HG03095 (cell line): Measurements from ENCODE around the gene DGKH.

Experiments
- ATAC-seq: cut with Tn5 transposase; IDR thresholded peaks from one replicate; pipeline ENCODE4 v1.9.1; 2021; ENCODE audit warnings: moderate library complexity; ENCODE audit not compliant: unreplicated experiment

The DGKH gene

DNA sequence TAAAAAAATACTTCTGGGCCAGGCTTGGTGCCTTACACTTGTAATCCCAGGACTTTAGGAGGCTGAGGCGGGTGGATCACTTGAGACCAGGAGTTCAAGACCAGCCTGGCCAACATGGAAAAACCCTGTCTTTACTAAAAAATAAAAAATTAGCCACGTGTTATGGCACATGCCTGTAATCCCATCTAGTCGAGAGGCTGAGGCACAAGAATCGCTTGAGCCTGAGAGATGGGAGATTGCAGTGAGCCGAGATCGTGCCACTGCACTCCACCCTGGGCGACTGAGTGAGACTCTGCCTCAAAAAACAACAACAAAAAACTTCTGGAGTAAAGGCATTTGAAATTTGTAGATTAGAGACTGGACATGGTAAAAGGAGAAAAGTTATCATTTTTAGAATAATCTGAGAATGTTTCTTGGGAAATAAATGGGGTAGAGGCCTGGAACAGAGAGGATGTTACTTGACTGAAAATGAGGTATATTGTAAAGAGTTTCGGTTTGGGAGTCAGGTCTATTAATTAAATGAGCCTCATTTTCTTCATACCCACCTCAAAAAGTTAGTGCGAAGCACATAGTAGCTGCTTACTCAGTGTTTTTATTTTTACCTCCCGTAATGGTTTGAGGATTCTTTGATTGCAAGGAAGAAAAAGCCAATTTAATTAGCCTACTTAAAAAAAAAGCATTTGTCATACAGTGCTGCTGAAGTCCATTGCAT lies 226.1 kb downstream of the DGKH start:
- ATAC-seq = no peak

DNA sequence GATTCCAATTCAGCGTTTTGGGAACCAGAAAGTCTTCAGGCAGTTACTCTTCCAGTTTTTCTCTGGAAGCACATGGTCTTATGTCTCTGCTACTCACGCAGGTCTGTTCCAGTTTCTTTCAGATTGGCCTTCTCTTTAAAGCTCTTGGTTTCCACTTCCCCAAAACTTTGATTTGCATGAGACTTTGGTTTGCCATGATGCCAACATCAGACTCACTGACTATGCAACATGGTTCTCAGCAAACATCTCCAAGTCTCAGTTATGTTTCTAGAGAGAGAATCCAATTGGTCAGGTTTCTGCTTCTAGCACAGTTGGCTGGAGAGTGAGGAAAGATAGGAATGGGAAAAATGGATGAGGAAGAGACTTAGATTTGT lies 226.6 kb downstream of the DGKH start:
- ATAC-seq = no peak

DNA sequence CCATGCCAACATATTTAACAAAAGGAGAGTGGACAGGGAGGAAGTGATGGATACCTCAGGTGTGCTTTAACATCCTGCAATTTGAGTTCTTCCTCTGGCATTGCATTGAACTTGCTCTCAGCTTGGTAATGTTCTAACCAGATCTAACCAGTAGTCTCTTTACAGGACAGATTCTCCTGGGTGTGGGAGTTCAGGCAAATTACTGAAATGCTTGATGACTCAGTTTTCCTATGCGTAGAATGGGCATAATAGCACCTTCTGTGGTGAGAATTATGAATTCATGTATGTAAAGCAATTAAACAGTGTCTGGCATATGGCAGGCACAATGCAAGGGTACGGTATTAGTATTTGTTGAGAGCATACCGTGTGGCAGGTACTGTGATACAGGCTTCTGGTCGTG lies 227.1 kb downstream of the DGKH start:
- ATAC-seq = no peak

DNA sequence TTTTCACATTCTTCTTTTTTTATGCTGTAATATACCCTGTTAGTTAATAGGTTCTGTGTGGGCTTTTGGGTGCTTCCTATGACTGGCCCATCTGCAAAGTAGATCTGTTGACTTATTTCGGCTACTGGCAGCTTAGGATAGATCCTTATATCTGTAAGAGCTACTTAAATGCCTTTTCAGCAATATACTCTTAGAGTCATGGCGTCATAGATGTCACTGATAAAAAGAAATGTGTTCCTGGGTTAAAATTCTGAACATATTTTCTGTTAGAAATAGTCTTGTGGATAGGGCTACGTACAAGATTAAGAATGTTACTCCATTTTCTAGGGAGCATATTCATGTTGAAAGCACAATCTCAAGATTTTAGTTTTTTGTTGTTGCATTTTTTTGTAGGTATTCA lies 228.2 kb downstream of the DGKH start:
- no peak for ATAC-seq

DNA sequence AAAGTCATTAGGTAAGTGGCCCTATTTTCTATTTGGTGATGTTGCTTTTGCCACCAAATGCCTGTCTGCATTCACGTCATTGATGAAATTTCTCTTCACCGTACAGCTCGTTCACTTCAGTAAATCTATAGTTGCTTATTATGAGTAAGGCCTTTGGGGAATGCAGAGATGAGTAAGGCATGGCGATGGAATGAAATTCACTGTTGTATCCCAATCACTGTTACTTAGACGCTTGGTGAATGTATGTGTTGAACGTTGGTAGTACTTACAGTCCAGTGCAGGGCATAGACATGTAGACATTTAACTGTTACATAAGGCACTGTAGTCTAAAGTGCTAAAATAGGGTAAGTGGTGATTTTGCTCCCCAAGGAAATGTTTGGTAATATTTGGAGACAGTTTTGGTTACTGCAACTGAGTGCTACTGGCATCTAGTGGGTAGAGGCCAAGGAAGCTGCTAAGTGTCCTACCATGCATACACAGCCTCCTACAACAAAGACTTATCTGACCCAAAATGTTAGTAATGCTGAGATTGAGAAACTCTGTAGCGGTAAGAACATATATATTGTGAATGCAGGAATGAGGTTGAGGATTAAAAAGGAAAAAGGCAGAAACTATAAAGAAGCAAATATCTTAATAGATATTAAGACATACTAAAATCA lies 229.3 kb downstream of the DGKH start:
- no peak for ATAC-seq

DNA sequence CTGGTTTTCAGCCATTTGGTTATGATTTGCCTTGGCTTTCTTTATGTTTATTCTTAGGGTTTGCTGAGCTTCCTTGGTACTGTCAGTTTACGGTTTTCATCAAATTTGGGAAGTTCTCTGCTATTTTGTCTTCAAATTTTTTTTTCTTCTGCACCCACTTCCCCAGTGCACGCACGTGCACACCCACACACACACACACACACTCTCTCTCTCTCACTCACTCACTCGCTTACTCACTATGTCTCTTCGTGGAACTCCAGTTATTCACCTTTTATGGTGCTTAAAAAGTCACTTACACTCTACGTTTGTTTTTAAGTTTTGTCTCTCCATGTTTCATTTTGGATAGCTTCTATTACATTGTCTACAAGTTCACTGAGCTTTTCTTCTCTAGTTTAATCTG lies 230.6 kb downstream of the DGKH start:
- no peak for ATAC-seq

DNA sequence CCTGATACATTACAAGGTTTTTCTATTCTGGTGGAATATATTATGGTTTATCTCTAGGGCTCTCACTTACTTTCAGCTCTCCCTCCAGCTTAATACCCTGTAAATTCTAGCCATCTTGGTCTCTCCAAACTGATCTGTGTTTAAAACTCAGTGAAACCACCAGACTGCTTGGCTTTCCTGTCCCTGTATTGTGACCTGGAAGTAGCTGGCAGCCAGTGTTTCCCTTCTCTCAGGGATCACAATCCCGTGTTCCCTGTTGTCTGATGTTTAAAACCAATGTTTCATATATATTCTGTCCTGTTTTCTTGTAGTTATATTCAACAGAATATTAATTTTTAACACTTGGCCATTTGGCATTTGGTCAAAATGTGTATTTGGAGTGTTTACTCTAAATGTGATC lies 231.5 kb downstream of the DGKH start:
- no peak for ATAC-seq

DNA sequence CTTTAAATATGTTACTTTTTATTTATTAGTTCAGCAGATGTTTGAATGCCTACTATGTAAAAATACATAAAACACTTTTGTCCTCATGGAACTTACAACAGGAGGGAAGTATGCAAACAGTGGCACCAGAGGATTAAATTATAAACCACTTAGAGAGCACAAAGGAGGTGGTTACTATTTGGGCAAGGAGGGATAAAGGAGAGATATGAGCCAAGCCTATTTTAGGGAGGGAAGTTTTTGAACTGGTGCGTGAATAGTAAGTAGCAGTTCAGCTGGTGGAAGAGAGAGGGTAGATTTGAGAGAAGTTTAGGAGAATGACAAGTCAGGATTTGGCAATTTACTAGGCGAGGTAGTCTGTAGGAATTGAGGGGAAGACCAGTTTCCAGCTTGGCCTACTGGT lies 232.1 kb downstream of the DGKH start:
- ATAC-seq = no peak

DNA sequence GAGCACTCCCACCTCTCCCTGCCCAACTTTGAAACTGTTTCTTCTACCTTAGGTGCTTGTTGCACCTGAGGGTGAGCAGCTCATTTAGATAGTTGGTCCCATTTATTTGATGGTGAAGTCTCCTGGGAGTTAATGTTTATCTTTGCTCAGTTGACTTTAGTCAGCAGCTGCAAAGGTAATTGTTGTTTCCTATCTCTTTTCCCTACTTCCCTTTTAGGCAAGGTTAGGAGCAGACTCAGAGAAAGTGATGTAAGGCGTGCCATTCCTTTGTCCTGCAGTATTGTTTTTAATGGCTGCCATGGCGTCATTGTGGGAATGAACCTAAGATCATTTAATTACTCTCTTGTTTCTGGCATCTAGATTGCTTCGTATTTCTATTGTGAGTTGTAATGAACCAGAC lies 235.1 kb downstream of the DGKH start:
- ATAC-seq = no peak

DNA sequence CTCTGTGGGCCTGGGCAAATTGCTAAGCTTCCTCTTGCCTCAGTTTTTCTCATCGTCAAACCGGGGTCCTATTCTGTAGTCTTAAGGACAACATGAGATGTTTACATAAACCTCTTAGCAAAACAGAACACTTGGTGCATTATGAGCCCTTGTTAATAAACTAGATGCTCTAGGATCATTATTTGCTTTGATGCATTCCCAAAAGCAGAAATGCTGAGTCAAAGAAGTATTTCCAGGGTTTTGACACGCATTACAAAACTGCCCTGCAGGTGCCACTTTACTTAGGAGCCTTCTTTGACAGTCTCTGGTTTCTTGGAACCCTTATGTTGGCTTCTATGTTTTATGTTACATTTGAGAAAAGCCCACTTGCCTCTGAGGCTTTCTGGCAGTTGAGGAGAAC lies 235.6 kb downstream of the DGKH start:
- ATAC-seq = no peak
